Endothelial cell of umbilical vein (primary cell): ENCODE measurements around the gene GAB2.

Experiments used
- CTCF ChIP-seq, 2 donors: IDR thresholded peaks; 1 replicate in 1 of 2; 2 replicates in 1 of 2; pipeline ENCODE4 v1.5.1; 2011; ENCODE audit warnings: low read length in 2 of 2, mild to moderate bottlenecking in 2 of 2, moderate library complexity in 2 of 2, control low read depth in 1 of 2, inconsistent platforms in 1 of 2, low read depth in 1 of 2; ENCODE audit not compliant: insufficient read depth in 1 of 2; ENCODE audit errors: extremely low read depth in 1 of 2
- EZH2 ChIP-seq: IDR thresholded peaks from 2 replicates; pipeline ENCODE4 v1.6.1; 2012; ENCODE audit warnings: borderline replicate concordance, low read depth, mild to moderate bottlenecking, moderate library complexity, low read length, inconsistent platforms; ENCODE audit not compliant: severe bottlenecking
- FOS ChIP-seq: IDR thresholded peaks from 2 replicates; pipeline ENCODE4 v1.6.1; 2011; ENCODE audit warnings: mild to moderate bottlenecking, low read length, moderate library complexity, borderline replicate concordance; ENCODE audit not compliant: insufficient read depth
- GATA2 ChIP-seq: IDR thresholded peaks from 2 replicates; pipeline ENCODE4 v1.7.0; 2011; ENCODE audit warnings: low read depth, mild to moderate bottlenecking, moderate library complexity, mixed read lengths, low read length; ENCODE audit not compliant: insufficient read length, insufficient read depth
- JUN ChIP-seq: IDR thresholded peaks from 2 replicates; pipeline ENCODE4 v1.6.1; 2011; ENCODE audit warnings: borderline replicate concordance, low read depth; ENCODE audit not compliant: insufficient read length, insufficient read depth
- MYC ChIP-seq: IDR thresholded peaks from one replicate; pipeline ENCODE4 v1.6.1; 2011; ENCODE audit warnings: mild to moderate bottlenecking, low read depth, low read length
- POLR2A ChIP-seq: IDR thresholded peaks from 2 replicates; pipeline ENCODE4 v1.6.1; 2012; ENCODE audit warnings: low read depth, mild to moderate bottlenecking, control low read depth, low read length
- POLR2AphosphoS5 ChIP-seq: IDR thresholded peaks from 2 replicates; pipeline ENCODE4 v1.6.1; 2012; ENCODE audit warnings: low read depth, mild to moderate bottlenecking, control low read depth, low read length, moderate library complexity; ENCODE audit not compliant: insufficient read depth
- TF ChIP-seq, protein P1 (sequence below): IDR thresholded peaks from 2 replicates; pipeline ENCODE4 v1.6.1; 2011; ENCODE audit not compliant: insufficient read depth, insufficient read length

DNA sequence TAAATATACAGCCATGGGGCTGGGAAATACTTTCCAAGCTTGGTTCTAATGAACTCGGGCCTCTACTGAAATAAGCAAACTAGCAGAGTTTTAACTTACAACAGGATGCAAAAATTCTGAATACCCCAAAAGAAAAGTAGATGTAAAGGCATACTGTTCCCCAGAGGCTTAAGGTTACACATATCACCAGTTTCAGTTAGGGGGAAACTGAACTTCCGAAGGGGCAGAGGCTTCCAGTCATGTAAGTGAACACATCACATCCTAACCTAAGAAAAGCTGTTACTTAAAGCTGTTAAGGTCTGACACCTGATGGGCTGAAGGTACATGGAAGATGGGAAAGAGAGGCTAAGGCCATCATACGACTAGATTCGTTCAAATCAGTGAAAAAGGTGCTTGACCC is 2.3 kb downstream of the GAB2 start:
- TF ChIP-seq POLR2AphosphoS5, result no peak
- TF ChIP-seq CTCF (IDR thresholded peaks at IDR 0.05; ENCODE audit: extremely low read depth in 1 of 2, insufficient read depth in 1 of 2, low read depth in 1 of 2, low read length in 2 of 2), result no peak
- no peak for TF ChIP-seq MYC
- no peak for TF ChIP-seq EZH2
- TF ChIP-seq POLR2A, result no peak
- no peak for TF ChIP-seq JUN
- no peak for TF ChIP-seq FOS
- TF ChIP-seq, protein P1, sequence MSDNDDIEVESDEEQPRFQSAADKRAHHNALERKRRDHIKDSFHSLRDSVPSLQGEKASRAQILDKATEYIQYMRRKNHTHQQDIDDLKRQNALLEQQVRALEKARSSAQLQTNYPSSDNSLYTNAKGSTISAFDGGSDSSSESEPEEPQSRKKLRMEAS, result no peak
- no peak for TF ChIP-seq GATA2
